NAMALWA (cell line): ENCODE measurements around the gene PSMB10.
"Not testable (repeated sequence)": the region's sequence is repeated elsewhere in the genome, so short reads cannot be mapped to it uniquely, and the experiment has no call there.

Experiments used
- DNase-seq: peaks from one replicate; pipeline ENCODE4 v3.0.0-alpha.2; 2015; ENCODE audit warnings: low spot score

Gene PSMB10

DNA sequence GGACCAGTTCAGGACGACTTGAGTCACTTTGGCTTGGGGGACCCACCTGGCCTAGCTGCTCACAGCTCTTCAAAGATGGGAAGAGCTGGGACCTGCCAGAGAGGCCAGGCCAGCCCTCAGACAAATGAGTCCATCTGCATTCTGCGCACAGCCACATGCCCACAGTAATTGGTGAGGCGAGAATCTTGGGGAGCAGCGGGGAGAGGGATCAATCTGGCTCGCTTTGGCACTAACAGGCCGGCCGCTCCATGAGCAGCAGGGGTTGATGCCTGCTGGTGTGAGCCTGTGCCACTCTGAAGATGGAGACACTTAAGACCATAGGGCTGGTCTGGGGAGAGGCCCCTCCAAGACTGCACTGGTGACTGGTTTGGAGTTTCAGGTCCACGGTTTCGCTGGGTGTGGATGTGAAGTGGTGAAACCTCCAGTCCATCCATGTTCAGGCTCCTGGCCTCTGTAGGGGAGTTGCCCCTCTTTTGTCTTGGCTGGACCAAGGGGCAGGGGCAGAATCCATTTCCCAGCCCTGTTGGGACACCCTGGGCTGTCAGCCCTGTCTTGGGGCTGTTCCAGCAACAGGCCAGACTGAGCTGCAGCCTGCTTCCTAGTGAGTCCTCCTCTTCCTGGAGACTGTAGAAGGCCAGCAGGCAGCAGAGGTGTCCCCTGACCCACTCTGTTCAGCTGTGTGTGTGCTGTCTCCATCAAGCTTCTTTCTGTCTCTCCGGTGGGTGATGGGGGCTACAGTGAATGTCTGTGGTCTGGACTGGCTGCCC is 12.3 kb downstream of the PSMB10 start:
- no peak for DNase-seq

DNA sequence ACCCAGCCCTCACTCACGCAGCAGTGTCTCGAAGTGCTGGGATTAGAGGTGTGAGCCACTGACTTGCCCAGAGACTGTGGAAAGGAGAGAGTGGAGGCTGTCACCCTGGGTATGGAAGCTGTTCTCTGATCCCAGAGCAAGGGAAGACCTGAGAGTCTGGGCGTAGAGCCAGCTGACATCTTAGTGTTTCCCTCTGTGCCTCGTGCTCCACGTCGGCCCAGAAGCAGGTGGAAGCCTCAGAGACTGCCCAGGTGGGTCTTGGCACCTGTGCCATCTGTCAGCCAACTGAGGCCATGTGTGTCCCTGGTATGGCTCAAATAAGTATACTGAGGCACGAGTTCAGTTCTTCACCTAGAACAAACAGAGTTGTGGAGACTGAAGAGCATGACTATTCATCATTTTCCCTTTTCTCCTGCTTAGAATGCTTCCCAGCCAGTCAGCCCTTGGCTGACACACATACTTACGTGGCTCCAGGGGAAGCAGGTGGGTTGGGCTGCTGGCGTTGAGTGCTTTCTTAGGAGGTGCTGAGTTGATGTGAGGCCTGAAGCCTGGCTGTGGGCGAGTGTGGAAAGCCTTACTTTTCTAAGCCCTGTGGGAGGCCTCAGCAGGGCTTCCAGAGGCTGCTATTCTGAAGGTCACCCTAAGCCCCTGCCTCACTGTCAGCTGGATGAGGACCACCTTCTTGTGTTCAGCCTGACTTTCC is 13.1 kb downstream of the PSMB10 start:
- DNase-seq: no peak

DNA sequence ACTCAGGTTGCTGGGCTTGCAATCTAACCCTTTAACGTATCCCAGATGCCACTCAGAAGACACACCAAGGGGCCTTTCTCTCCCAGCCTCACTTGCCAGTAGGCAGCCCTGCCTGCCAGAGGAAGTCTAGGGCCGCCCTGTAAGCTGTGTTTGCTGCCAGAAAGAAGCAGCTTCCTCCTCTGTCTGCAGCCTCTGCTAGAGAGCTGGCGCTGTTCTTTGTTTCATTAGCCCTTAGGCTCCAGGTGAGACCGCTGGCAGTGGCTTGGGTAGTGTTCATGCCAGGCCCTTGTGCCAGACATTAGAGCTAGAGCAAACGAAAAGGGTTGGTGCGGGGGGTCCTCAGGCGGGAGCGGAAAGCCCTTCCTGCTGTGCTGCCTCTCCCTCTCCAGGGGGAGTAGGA is 13.9 kb downstream of the PSMB10 start:
- DNase-seq: no peak

DNA sequence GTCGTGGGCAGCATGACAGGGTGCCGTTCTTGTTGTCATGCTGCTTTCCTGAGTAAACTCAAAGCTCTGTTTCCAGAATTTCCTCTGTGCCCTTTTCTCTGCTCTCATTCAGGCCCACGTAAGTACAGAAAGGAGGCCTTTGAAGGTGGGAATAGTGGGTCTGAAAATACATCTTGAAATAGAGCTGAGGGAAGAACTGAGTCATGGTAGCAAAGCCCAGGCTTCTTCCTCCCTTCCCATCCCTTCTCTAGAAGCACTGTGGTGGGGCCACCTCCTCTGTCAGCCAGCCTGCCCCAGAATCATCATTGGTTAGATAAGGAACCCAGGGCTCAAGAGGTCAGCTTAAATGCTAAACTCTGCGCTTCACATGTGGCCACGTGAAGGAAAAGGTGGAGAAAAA is 14.4 kb downstream of the PSMB10 start:
- no peak for DNase-seq

DNA sequence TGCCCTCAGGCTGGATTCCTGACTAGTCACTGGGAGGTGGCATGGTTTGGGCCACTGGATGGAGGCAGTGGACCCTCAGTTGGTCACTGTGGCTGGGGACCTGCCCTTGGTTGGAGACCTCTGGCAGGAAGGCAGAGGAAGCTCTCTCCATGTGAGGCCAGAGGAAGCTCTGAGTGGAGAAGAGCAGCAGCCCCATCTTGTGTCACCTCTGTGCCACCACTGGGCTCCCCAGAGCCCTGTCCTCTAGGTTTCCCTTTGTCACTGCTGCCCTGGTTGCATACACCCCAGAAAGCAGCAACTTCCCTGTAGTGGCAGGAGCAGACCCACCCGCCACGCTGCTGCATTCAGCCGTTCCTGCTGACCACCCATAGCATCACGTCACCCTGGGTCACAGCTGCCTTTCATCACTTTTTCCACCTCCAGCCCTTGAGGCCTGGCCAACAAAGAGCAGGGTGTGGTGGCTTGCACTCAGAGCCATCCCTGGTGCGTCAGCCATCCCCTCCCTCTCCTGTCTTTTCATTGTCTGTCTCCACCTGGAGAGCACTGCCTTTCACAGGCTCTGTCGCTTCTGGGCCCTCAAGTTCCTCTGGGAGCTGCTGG is 16.9 kb downstream of the PSMB10 start:
- no peak for DNase-seq

DNA sequence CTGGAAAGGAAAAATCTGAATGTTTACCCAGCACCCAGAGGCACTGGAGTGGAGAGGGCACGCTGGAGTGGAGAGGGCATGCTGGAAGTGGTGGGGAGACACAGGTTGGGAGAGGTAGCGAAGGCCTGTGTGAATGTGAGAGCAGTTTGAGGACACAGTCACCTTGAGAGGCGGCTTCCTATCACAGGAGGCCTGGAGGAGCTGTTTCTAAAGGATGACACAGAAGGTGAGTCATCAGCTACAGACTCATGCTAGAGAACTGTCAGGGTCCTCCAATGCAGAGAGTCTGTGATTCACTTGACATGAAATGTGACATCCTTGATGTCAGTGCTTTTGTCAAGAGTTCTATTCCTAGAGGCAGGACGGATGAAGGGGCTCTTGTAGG is 18.8 kb downstream of the PSMB10 start:
- no peak for DNase-seq

DNA sequence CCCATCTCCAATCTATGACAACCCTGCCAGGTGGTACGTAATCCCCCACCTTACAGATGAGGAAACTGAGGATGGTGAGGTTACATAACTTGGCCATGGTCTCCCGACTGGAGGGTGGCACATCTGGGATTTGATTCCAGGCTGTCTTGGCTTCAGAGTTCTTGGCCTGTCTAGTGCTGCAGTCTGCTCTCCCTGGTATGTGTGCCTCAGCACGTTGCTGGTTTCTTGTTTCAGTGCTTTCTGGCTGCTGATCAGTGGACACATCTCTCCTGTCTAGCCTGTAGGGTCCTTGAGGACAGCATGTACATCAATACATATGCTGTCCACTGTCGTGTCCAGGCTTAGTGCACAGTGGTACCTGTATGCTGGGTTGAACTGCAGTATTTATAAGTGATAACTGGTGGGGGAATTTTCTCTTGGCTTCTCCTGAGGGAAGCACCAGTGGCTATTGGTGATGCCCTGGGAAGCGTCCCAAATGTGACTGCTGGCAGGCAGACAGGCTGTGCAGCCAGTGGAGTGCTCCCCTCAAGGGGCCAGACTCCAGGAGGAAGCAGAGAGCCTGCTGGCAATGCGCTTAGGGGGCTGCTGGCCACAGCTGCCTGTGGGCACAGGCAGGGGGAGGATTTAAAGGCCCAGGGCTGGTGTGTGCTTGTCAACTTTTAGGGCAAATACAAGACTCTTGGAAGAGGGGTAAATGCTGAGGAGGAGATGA is 19.4 kb downstream of the PSMB10 start:
- DNase-seq: no peak

DNA sequence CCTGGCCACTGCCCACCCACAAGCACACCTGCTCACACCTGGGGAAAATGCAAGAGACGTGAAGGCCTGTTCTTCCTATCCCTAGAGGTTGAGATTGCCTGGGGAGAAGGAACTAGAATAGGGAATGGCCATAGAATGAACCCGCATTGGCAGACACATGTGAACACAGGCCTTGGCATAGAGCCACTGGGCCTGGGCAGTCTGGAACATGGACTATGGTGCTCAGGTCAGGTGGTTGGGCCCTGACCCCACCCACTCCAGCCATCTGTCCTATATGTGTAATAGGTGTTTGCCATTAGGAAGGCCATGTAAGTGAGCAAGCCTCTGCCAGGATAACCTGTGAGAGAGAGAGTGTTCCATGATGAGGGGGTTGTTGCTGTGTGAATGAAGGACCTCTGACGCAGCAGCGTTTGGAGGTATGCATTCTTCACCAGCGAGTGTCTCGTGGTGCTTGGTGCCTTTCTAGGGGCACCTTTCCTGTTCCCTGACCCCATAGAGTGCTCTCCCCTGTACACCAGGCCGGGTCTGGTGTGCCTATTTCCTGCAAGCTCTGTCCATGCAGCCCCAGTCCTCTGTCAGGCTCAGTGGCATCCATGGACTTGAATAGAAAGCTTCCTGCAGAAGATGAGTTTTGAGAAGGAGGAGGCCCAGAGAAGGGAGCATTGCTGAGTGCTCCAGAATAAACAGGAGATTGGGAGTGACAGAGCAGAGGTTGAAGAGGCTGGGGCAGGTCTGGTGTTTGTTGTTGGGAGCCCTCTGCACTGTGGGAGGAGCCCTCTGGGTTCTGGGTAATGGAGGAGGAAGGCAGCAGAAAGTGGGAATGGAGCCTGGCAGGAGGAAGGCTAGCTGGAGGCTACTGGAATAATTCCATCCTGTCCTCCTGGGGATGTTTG is 20.6 kb downstream of the PSMB10 start:
- DNase-seq: no peak

DNA sequence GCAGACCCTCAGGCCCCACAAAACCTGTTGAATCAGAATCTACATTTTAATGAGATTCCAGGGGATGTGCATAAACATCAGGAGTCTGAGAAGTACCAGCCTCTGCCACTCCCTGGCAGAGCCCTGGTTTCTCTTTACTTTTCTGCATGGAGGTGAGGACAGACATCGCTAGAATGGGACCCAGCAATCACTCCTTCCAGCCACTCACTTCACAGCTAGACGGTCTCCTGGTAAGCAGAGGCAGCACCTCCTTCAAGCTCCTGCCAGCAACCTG is 21.2 kb downstream of the PSMB10 start:
- not testable (repeated sequence) for DNase-seq

DNA sequence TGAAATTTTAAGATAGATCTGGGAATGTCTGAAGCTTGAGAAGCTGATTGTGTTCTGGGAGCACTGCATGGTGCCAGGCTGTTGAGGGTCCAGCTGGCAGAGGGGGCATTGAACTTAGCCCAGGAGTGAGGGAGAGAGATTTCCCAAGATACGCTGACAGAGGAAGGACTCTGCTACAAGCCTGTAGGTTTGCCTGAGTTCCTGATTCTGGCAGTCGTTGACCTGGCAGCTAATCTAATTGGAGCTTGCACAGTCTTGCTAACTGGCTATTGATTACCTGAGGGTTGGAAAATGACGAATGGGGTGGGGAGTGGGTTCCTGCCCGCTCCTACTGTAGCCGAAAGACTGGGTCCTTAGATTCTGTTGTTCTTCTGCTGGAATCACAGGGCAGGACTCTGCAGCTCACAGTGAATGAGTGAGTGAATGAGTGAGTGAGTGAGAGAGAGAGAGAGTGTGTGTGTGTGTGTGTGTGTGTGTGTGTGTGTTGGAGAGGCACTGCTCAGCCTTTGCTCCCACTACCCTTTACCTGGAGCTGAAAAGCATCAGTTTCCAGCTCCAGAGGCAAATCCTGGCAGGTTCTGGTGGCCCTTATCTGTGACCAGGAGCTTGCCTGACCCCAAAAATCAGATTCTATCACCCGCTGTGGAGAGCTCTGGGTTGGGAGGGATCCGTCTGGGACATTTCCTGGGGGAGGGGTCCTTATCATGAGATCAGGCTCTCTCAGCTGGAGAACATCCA is 21.7 kb downstream of the PSMB10 start:
- no peak for DNase-seq

DNA sequence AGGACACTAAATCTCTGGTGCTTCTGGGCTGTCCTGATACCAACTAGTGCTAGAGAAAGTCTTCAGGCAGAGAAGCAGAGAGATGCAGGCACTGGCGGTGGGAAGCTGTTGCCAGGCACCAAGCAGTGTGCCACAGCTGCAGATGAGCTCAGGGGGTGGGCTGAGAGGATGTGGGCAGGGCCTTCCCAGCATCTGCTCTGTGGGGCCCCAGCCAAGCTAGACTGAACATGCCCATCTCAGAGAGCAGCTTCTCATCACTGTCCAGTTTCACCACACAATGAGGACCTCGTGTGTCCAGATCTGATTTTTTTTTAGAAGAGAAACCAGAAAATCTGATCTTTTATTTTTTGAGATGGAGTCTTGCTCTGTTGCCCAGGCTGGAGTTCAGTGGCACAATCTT is 26.5 kb downstream of the PSMB10 start:
- peak; percentile 62 for DNase-seq

DNA sequence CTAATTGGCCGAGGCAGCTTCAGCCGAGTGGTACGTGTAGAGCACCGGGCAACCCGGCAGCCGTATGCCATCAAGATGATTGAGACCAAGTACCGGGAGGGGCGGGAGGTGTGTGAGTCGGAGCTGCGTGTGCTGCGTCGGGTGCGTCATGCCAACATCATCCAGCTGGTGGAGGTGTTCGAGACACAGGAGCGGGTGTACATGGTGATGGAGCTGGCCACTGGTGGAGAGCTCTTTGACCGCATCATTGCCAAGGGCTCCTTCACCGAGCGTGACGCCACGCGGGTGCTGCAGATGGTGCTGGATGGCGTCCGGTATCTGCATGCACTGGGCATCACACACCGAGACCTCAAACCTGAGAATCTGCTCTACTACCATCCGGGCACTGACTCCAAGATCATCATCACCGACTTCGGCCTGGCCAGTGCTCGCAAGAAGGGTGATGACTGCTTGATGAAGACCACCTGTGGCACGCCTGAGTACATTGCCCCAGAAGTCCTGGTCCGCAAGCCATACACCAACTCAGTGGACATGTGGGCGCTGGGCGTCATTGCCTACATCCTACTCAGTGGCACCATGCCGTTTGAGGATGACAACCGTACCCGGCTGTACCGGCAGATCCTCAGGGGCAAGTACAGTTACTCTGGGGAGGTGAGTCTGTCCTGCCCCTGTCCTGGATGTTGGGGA is 27.5 kb downstream of the PSMB10 start:
- DNase-seq: no peak

DNA sequence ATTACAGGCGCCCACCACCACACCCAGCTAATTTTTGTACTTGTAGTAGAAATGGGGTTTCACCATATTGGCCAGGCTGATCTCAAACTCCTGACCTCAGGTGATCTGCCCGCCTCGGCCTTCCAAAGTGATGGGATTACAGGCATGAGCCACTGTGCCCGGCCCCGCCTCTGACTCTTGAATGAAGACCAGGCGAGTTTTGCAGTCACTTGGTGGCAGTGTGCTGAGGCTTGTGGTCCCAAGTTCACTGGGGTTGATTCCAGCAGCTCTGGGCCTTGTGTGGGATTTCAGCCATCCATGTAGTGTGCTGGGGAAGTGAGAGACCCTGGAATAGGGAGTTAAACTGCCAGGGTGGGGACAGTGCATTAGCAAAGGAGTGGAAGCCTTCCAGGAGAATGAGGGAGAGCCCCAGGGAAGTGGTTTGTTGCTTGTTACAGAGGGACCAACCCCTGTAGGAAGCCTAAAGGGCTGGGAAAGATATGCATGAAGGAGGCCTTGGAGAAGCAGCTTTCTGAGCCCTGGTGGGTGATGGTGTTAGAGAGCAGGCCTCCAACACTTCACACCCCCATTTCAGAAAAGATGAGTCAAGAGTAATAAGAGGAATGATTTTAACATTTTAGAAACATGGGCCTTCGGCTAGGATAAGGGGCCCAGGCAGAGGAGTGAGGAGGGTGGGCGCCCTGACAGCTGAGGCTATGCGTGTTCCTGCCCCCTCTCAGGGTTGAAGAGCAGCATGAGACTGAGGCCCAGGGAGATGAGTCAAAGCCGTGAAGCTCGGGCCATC is 29.1 kb downstream of the PSMB10 start:
- no peak for DNase-seq

DNA sequence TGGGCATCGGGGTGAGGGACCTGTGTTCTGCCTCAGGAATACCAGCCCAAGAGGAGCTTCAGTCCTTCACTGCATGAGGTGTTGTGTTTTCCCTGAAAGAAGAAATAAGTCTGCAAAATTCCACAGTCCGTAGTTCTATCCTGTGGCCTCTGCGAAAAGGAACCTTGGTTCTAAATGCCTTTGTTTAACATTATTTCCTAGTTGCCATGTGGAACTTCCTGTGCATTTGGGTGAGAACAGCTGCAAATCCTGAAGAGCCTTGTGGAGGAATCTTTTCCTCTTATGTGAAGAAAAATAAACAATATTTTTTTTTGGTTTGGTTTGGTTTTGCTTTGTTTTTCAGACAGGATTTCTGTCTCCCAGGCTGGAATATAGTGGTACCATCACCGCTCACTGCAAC is 33.8 kb downstream of the PSMB10 start:
- no peak for DNase-seq

DNA sequence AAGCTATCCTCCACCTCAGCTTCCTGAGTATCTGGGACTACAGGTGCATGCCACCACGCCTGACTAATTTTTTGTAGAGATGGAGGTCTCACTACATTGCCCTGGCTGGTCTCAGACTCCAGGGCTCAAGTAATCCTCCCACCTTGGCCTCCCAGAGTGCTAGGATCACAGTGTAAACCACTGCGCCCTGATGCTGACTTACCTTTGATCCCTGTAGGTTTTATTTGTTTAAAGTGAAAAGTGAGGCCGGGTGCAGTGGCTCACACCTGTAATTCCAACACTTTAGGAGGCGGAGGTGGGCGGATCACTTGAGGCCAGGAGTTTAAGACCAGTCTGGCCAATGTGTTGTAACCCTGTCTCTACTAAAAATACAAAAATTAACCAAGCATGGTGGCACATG is 34.9 kb downstream of the PSMB10 start:
- DNase-seq: no peak

DNA sequence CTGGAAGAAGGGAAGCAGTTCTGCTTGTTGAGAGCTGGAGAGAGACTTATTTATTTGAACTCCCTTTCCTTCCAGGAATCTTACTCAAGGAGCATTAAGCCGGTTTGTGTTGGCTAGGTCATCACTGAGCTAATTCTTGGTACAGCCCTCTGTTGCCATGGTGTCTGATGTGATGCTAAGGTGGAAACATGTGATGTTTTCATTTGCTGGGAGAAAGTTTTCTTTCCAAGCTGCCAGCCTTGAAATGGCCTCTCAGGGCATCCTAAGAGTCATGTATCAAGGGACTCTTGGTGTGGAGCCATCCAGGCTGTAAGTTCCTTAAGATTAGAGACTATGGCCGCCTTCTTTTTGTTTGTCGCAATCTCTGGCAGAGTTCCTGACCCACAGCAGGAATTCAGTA is 39.4 kb downstream of the PSMB10 start:
- DNase-seq: no peak

DNA sequence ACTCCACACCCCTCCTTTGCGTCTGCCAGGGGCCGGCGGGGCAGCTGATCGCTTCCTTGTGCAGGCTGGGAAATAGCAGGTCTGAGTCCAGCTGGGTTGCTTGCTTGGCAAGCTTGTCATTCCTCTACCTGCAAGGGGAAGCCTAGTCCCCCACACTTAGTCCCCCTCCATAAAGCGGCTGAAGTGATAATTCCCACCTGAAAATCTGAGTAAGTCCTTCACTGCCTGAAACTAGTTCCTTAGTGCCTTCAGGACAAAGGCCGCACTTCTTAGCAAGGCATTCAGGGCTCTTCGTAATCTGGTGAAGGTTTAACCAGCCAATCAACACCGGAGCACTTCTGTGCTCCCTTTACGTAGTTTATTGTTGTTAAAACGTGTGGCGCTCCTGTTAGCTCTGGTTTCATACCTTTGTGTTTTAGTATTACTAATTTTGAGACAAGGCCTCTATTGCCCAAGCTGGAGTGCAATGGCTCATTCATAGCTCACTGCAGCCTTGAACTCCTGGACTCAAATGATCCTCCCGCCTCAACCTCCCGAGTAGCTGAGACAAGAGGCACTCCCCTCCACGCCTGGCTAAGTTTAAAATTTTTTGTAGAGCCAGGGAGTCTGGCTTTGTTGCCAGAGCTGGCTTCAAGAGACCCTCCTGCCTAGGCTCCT is 42.8 kb downstream of the PSMB10 start:
- peak; percentile 31 for DNase-seq

DNA sequence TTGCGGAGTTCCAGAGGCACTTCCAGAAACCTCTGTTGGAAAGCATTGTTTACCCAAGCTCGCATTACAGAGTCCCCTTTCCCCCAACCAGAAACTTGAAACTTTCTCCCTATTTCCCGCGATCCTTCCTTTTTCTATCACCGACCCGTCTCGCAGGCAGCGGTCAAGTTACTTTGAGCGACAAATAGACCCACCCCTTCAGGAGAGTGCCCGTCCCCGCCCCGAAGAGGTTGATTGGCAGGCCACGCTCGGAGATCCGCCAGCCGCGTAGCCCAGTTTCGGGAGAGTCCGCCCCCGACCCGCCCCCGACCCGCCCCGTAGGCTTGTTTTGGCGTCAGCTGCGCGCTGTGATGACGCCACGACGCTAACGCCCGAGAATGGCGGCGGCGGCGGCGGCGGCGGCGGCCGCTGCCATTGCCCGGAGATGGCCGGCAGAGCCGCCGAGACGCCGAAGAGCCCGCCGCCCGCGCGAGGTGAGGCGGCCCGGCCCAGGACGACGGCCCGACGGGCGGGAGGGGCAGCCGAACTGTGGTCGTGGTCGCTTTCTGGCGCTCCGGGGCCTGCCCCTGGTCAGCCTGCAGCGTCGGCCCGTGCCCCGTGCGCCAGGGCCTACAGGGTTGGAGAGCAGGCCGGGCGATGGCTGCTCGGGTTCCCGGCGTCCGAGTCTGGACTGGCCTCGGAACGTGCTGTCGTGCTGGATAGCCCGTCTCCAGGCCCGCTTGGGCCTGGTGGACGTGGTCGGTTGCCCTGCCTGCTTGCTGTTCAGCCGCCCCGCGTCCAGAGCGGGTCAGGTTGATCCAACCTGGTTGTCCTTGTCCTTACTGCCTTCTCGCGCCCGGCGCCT is 43.5 kb downstream of the PSMB10 start, which contains the start of gene PSKH1:
TSS of gene PSKH1 (plus strand) at position 356 of the 844 bp plus-strand sequence. CDS start 15,496 bp downstream, outside the sequence.
- peak; percentile 95 for DNase-seq
